HG03066 (cell line): Measurements from ENCODE around the gene HS2ST1.
"Not testable (repeated sequence)": the region's sequence is repeated elsewhere in the genome, so short reads cannot be mapped to it uniquely, and the experiment has no call there.

Experiments used
- ATAC-seq: cut with Tn5 transposase; IDR thresholded peaks from one replicate; pipeline ENCODE4 v1.9.1; 2021; ENCODE audit warnings: low read depth; ENCODE audit not compliant: unreplicated experiment

Gene HS2ST1

GRCh38 chr1:86914601-86914997 lies at the start of gene HS2ST1:
TSS of gene HS2ST1 (plus strand) at chr1:86914635.
- ATAC-seq = no peak

DNA sequence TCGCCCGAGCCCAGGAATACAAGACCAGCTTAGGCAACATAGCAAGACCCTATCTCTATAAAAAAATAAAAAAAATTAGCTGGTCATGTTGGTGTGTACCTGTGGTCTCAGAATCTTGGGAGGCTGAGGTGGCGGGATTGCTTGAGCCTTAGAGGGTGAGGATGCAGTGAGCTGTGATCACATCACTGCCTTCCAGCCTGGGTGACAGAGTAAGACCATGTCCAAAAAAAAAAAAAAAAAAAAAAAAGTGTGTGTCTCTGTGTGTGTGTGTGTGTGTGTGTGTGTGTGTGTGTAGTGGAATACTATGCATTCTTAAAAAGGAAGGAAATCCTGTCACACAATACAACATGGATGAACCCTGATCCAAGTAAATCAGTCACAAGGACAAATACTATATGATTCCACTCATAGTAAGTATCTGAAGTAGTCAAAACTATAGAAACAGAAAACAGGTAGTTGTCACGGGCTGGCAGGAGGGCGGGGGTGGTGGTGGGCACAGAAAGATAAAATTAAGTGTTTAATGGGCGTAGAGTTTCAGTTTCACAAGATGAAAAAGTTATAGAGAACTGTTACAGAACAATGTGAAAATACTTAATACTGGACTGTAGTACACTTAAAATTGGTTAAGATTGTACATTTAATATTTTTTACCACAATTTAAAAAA lies 48.3 kb upstream of the HS2ST1 start:
- ATAC-seq = no peak

DNA sequence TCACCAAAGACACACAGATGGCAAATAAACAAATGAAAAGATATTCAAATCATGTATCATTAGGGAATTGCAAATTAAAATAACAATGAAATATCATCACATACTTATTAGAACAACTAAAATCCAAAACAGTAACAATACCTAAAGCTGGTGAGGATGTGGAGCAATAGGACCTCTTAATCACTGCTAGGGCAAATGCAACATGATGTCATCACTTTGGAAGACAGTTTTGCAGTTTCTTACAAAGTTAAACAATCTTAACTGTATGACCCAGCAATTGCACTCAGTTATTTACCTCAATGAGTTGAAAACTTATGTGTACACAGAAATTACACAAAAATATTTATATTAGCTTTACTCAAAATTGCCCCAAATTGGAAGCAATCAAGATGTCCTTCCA lies 47.8 kb upstream of the HS2ST1 start:
- ATAC-seq = no peak

DNA sequence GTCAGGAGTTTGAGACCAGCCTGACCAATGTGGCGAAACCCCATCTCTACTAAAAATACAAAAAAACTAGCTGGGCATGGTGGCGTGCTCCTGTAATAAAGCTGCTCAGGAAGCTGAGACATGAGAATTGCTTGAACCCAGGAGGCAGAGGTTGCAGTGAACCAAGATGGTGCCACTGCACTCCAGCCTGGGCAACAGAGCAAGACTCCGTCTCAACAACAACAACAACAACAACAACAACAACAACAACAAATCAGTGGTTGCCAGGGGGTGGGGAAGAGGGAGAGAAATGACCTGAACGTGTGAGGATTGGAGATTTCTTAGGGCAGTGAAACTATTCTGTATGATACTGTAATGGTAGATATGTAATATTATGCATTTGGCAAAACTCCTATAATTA lies 47.2 kb upstream of the HS2ST1 start:
- ATAC-seq = not testable (repeated sequence)

DNA sequence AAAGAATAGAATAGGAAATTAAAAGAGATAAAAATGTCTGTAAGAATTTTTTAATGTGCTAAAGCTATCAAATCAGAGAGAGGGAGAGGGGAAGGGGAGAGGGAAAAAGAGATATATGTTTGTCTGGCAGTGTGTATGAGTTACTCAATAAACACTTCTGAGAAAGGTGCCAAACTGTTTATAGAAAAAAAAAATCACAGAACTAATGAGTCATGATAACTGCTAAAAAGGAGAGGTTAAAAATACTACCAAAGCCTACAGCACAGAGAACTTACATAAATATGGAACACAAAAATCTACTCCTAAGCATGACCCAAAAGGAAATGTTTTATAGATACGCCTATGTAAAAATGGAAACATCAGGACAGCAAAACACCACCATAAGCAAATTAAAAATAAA lies 46.0 kb upstream of the HS2ST1 start:
- ATAC-seq = no peak

GRCh38 chr1:86871001-86871400 lies 43.4 kb upstream of the HS2ST1 start:
- ATAC-seq = no peak

GRCh38 chr1:86872086-86872485 lies 42.3 kb upstream of the HS2ST1 start:
- no peak for ATAC-seq

DNA sequence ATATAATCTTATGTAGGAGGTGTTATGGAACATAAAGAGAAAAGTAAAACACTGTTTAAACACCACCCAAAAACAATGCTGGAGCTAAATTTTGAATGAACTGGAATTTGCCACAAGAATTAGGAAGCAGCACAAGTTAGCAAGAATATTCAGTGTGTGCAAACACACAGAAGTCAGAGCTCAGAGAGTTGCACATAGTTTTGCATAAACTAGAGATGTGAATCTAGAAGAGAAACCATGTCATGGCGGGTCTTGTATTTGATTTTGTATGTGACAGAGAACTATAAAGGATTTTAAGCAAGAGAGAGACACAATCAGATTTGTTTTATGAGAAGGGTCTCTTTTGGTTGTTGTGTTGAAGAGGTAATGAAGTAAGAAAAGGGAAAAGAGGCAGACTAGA lies 38.7 kb upstream of the HS2ST1 start:
- no peak for ATAC-seq

- peak; percentile 58 for ATAC-seq
Observed at GRCh38 chr1:86887479-86888162, 26.8 kb upstream of the HS2ST1 start.

DNA sequence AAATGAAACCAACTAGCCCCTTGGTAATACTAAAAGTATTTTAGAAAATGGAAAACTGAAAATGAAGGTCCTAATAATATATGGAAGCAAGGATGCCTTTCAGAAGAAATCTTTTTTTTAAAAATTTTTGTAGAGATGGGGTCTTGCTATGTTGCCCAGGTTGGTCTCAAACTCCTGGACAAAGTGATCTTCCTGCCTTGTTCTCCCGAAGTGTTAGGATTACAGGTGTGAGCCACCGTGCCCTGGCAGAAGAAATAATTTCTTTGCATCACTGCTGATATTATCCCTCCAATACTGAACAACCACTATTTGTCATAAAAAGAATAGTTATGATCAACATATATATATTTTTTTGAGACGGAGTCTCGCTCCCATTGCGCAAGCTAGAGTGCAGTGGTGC lies 26.1 kb upstream of the HS2ST1 start:
- ATAC-seq = no peak

DNA sequence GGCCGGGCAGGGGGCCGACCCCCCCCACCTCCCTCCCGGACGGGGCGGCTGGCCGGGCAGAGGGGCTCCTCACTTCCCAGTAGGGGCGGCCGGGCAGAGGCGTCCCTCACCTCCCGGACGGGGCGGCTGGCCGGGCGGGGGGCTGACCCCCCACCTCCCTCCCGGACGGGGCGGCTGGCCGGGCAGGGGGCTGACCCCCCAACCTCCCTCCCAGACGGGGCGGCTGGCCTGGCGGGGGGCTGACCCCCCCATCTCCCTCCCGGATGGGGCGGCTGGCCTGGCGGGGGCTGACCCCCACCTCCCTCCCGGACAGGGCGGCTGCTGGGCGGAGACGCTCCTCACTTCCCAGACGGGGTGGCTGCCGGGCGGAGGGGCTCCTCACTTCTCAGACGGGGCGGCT lies 15.0 kb upstream of the HS2ST1 start:
- ATAC-seq = not testable (repeated sequence)

DNA sequence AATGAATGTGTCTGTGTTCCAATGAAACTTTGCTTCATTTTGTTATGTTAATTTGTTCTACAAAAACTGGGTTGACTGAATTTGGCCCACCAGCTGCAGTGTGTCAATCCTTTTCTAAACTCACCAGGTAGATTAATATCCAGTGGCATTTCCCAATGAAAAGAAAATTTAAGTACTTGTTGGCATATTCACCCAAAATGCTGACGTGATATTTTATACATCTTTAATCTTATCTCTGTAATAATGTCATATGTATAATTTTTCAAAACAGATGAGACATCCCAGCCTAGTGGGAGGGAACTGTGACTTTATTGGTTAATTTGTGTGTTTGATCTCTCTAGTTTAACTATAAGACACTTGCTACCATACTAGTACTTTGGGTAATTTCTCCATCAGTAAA lies 8.6 kb upstream of the HS2ST1 start:
- no peak for ATAC-seq

DNA sequence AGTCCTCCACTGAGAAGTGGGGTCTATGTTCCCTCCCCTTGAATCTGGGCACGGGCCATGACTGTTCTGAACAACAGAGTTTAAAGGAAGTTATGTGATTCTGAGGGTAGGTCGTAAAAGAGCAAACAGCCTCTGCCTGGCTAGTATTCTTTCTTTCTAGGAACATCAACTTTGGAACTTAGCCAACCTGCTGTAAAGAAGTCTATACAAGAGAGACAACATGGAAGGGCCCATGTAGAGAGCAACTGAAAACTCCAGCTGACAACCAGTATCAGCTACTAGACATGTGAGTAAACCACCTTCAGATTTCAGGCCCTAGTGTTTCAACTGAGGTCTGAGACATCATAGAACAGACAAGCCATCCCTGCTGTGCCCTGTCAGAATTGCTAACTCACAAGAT lies 8.0 kb upstream of the HS2ST1 start:
- no peak for ATAC-seq

DNA sequence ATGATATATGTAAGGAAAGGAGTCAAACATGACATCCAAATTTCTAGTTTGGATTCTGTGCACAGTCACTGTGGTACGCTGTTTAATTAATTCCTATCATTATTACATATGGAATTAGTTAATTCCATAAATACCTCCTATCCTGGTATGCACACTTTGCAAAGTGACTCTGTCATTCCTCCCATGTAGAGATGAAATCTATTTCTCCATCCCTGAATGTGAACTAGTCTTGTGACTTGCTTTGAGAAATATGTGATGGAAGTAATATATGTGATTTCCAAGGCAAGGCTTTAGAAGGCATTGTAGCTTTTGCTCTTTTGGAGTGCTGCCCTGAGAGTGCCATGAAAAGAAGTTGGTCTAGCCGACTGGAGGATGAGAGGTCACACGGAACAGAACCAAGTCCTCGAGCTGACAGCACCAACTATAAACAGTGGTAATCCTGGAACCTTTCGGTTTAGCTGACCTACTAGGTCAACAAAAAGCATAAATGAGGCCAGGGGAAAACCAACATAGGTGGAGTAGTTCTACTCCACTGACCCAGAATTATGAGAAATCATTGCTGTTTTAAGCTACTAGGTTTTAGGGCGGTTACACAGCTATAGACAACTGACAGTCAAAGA lies 2.0 kb upstream of the HS2ST1 start:
- no peak for ATAC-seq

DNA sequence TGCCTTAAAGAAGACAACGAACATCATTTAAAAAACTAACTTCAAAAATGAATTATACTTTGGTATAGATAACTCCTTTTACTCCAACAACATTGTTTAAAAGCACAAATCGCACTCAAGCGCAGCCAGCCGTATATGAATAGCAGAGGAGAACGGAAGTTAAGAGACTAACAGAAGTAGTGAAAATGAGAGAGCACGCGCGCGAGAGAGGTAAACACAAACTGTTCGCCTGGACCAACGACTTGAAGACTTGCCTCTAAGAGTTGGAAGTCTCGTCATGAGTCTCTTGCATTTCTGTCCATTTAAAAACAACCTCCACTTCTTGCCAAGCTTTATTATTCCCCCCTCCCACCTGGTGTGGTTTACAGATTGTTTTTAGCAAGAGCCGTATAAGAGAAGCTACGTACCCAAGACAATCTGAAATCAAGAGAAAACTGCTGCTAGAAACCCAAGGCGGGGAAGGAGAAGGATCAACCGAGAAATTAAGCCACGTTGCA lies 988 bp upstream of the HS2ST1 start:
- ATAC-seq = peak; percentile 33

DNA sequence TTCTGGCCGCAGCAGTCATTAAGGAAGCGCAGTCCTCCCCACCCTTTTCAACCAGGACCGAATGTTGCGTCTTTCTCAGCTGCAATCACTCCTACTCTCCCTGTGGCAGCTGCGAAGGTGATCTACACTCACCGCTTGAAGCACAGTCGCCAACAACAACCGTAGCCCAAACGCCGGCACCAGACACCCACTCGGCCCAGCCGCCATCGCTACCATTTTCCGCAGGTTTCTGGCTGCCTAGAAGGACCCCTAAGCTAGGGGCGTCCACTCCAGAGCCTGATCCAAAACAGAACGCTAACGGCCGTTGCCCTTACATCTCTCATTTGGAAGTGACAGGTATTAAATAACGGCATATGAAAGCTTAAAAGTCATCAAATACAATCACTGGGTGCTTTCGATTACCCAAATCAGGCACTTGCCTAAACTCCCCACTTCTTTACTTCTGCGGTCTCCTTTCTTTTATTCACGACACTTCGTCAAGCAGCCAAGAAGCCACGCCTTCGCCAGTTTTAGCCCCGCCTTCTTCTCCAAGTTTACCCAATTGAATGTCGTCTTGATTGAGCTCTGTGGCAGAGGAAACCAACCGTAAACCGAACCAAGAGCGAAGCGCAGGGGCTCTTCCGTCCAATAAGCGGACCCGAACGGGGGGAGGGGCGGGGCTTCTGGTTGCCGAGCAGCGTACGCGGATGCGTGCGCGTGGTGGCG lies 387 bp upstream of the HS2ST1 start, which contains the start of gene SELENOF:
Gene SELENOF, minus strand, starts transcription at position 231 of the 705 bp plus-strand sequence. Its CDS starts 15 bp downstream, at position 216.
- peak; percentile 78 for ATAC-seq

- ATAC-seq = peak; percentile 20
Observed at GRCh38 chr1:86914998-86915736, 732 bp downstream of the HS2ST1 start.

GRCh38 chr1:86915737-86916235 lies 1.4 kb downstream of the HS2ST1 start:
- no peak for ATAC-seq

- ATAC-seq = no peak
Observed at GRCh38 chr1:86916752-86917151, 2.3 kb downstream of the HS2ST1 start.

GRCh38 chr1:86922445-86922844 lies 8.0 kb downstream of the HS2ST1 start:
- ATAC-seq = no peak
